Mesothelial cell of epicardium (in vitro differentiated cells): ENCODE results near the gene CWC22. TPM values are rescaled to one million over a fixed set of nuclear protein-coding genes. Genes with fewer than 3 reads are reported as not detected.
"Not testable (repeated sequence)": the region's sequence is repeated elsewhere in the genome, so short reads cannot be mapped to it uniquely, and the experiment has no call there.

Source experiments
- DNase-seq, 2 experiments: peaks; one replicate each; pipeline ENCODE4 v3.0.0; 2021; ENCODE audit warnings: low spot score in 2 of 2; ENCODE audit not compliant: unreplicated experiment in 2 of 2
- H3K27ac Mint-ChIP-seq: 2 replicates; pipeline ENCODE4 v1.8.0; 2021; ENCODE audit warnings: mixed read lengths
- H3K27me3 Mint-ChIP-seq: 2 replicates; pipeline ENCODE4 v1.8.0; 2021; ENCODE audit warnings: low read depth, mixed read lengths
- H3K36me3 Mint-ChIP-seq: 2 replicates; pipeline ENCODE4 v1.8.0; 2021; ENCODE audit warnings: mixed read lengths
- H3K4me1 Mint-ChIP-seq: 2 replicates; pipeline ENCODE4 v1.8.0; 2021; ENCODE audit warnings: mixed read lengths
- H3K4me3 Mint-ChIP-seq: 2 replicates; pipeline ENCODE4 v1.8.0; 2021; ENCODE audit warnings: mild to moderate bottlenecking, moderate library complexity, mixed read lengths
- H3K9me3 Mint-ChIP-seq: 2 replicates; pipeline ENCODE4 v1.8.0; 2021; ENCODE audit warnings: mixed read lengths
- CTCF ChIP-seq: fragments of 200-600 bp; sonication (generic); IDR thresholded peaks from one replicate; pipeline ENCODE4 v1.5.0; 2021; ENCODE audit warnings: antibody characterized with exemption; ENCODE audit not compliant: unreplicated experiment
- total RNA-seq: library from RNA; stranded (reverse); gene quantifications from 3 replicates; pipeline ENCODE4 v1.2.1, GENCODE V29; 2021

CWC22 gene
- 21.2 to 22.8 TPM (median 22.2 TPM) in 3 replicates for total RNA-seq

- Mint-ChIP-seq H3K36me3 (no peaks in the 10 kb centered on the region), H3K27ac (peak within 1 kb of the TSS; percentile 100), H3K27me3 (peaks cover 4% of the 10 kb centered on the region), H3K9me3 (no peaks in the 10 kb centered on the region), H3K4me3 (peak within 1 kb of the TSS; percentile 99), H3K4me1 (peaks cover 12% of the 10 kb centered on the region)
- no peak for TF ChIP-seq CTCF
- peak; percentile 59 to 78 for DNase-seq
These were observed at the start of gene CWC22 for GRCh38 chr2:180006781-180007579. Gene CWC22 (minus strand): TSS chr2:180007297. CDS start chr2:179993341, 13,956 bp downstream.

- no peak overlapping the region for H3K27ac Mint-ChIP-seq
- H3K4me1 Mint-ChIP-seq: peaks cover 14% of the 10 kb centered on the region
- H3K27me3 Mint-ChIP-seq: no peaks in the 10 kb centered on the region
- H3K4me3 Mint-ChIP-seq: peak overlapping the region; percentile 32
- peaks cover 25% of the 10 kb centered on the region for H3K9me3 Mint-ChIP-seq
- TF ChIP-seq CTCF: no peak
- no peaks in the 10 kb centered on the region for H3K36me3 Mint-ChIP-seq
- DNase-seq: no peak
These were observed 49.4 kb upstream of the CWC22 start for GRCh38 chr2:180056367-180057118.

GRCh38 chr2:180054576-180054975 is 47.5 kb upstream of the CWC22 start:
- not testable (repeated sequence) for H3K27me3 Mint-ChIP-seq, H3K4me3 Mint-ChIP-seq, H3K27ac Mint-ChIP-seq, H3K36me3 Mint-ChIP-seq, DNase-seq
- Mint-ChIP-seq H3K9me3 (peaks cover 18% of the 10 kb centered on the region), H3K4me1 (peaks cover 14% of the 10 kb centered on the region)

GRCh38 chr2:180050246-180050645 is 43.1 kb upstream of the CWC22 start:
- H3K27ac Mint-ChIP-seq: no peak overlapping the region
- H3K36me3 Mint-ChIP-seq: no peaks in the 10 kb centered on the region
- no peak for DNase-seq
- peaks cover 16% of the 10 kb centered on the region for H3K9me3 Mint-ChIP-seq
- H3K4me3 Mint-ChIP-seq: no peak overlapping the region
- no peaks in the 10 kb centered on the region for H3K27me3 Mint-ChIP-seq
- H3K4me1 Mint-ChIP-seq: no peaks in the 10 kb centered on the region
- no peak for TF ChIP-seq CTCF

GRCh38 chr2:180048251-180048650 is 41.2 kb upstream of the CWC22 start:
- no peaks in the 10 kb centered on the region for H3K36me3 Mint-ChIP-seq
- H3K4me1 Mint-ChIP-seq: no peaks in the 10 kb centered on the region
- peaks cover 3% of the 10 kb centered on the region for H3K27me3 Mint-ChIP-seq
- H3K27ac Mint-ChIP-seq: no peak overlapping the region
- TF ChIP-seq CTCF: no peak
- no peak overlapping the region for H3K4me3 Mint-ChIP-seq
- peaks cover 2% of the 10 kb centered on the region for H3K9me3 Mint-ChIP-seq
- no peak for DNase-seq

GRCh38 chr2:180046776-180047175 is 39.7 kb upstream of the CWC22 start:
- DNase-seq: no peak
- Mint-ChIP-seq H3K9me3 (no peaks in the 10 kb centered on the region), H3K4me1 (no peaks in the 10 kb centered on the region)

More at GRCh38 chr2:180046776-180047175, 39.7 kb upstream of the CWC22 start:
- Mint-ChIP-seq H3K27me3 (peaks cover 3% of the 10 kb centered on the region), H3K27ac (no peak overlapping the region), H3K4me3 (no peak overlapping the region), H3K36me3 (no peaks in the 10 kb centered on the region)
- TF ChIP-seq CTCF: no peak
